Measurements from ENCODE around the gene ZC2HC1C.
"Not testable (repeated sequence)": the region's sequence is repeated elsewhere in the genome, so short reads cannot be mapped to it uniquely, and the experiment has no call there.

ZC2HC1C gene

DNA sequence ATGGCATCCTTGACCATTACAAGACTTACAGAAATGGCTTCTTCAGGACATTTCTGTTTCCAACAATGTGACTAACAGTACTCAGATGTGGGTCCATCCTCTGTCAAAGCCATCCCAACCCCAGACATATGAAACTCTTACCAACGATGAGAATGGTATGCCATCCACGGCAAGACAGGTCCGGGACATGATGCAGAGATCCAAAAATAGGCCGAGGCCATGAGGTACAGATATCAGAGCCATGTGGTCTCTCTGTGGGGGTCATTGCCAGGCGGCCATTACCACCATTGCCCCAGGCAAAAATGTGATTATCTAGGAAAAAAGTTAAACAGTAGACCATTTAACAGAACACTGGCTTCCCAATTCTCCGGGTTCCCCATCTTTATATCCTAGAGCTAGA lies 27.5 kb downstream of the ZC2HC1C start:
- DNase-seq, result no peak

DNA sequence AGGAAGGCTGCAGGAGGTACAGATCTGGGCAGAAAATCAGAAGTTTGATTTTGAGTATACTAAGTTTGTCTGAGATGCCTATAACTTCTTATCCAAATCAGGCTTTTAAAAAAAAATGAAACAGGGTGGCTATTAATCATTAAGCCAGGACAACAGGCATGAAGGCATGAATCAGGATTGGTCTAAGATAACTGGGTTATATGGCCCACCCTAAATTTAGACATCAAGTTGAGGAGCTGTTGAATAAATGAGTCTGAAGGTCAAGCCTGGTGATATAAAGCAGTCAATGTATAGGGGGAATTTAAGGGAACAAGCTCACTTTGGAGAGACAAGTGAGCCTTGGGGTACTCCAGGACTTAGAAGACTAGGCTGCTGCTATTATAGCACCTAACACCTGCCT lies 28.8 kb downstream of the ZC2HC1C start:
- no peak for DNase-seq

DNA sequence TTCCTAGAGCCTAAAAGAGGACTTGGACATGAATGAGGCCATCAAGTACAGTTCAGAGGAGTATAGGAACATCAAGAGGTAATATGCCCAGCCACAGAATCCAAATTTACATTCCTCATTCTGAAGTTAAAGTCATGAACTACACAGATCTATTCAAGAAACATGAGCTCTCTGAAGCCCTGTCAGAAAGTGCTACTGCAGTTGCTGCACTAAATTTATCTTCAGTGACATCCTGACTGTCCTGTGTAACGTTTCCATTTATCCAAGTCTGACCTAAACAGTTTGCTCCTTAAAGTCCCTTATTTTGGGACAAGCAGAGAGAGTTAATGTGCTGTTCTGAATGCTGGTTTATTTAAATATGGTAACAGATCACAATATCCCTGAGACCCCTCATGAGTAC lies 29.2 kb downstream of the ZC2HC1C start:
- DNase-seq, result no peak

DNA sequence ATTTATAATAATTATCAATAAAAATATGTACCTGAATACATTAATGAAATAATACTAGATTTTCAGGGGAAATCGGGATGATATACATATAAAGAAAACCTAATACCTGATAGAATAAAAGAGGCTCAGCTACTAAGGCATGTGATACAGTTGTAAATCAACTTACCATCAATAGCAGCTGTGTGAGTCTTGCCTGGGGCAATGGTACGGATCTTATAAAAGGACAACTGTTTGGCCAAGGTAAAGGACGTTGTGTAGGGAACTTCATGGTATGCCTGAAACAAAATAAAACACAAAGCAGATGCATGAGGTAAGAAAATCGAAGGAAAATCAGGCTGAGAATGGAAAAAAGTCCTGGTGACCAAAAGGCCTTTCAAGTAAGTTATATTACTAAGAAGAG lies 32.0 kb downstream of the ZC2HC1C start:
- DNase-seq, result no peak

DNA sequence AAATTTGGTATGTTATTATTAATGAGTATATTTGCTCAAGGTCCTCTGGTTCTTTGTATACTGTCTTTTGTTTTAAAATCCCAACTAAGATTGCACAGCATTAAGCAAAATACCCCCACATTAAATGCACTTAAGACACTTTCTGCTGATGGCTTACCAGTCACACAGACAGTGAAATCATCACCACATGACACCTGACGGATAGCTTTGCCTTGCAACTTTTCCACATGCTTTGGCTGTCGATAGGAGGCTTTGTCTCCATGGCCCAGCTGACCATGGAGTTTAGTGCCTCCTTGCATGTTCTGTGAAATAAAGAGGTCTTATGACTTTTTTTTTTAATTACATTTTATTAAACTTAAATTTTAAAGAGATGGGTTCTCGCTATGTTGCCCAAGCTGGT lies 37.7 kb downstream of the ZC2HC1C start:
- DNase-seq, result no peak

DNA sequence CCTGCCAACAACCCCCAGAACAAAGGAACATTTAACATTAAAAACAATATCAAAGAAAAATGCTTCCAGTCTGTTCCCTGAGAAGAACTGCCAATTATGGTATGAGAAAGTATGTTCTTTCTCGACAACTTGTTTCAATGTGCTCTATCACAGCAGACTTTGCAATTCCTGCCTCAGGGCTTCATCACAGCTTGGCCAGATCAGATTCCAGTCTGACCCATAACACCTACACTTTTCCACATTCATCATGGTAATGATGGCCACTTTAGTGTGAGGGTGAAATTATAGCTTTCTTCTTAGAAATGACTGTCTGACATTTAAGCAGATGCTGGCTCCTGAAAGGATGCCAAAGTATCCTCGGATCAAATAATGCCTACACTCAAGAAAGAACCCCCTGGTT lies 40.4 kb downstream of the ZC2HC1C start:
- DNase-seq, result no peak

DNA sequence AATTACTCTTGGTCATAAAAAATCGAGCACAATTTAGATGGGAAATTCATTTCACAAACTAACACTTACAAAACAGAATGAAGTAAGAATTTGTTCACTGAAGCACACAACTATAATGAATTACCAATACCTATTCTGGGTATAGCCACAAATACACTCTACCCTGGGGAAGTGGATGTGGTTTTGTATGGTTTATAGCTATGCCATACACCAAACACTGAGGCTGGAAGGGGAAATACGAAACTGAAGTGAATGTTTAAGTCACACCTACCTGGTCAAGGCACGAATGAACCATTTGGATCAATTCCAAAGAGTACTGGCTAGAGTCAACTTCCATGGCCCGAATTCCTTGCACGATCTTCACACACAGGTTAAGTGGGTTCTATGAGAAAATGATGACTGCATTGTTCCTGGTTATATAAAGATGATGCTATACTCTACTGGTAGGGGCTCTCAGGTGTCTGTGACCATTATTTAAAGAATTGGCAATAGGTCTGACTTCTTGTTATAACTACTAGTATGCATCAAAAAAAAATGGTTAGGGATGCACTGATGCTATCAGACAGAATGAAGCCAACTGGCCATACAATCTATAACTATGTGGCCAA lies 44.6 kb downstream of the ZC2HC1C start:
- DNase-seq, result no peak

DNA sequence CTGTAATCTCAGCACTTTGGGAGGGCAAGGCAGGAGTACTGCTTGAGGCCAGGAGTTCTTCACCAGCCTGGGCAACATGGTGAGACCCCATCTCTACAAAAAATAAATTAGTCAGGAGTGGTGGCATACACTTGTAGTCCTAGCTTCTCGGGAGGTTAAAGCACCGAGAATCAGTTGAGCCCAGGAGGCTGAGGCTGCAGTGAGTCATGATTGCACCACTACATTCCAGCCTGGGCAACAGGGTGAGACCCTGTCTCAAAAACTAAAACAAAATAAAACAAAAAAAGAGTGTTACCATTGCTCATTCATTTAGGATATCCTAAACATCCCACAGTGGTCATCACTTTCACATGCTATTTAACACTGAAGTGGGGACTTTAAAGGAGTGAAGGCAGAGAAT lies 49.6 kb downstream of the ZC2HC1C start:
- no peak for DNase-seq

DNA sequence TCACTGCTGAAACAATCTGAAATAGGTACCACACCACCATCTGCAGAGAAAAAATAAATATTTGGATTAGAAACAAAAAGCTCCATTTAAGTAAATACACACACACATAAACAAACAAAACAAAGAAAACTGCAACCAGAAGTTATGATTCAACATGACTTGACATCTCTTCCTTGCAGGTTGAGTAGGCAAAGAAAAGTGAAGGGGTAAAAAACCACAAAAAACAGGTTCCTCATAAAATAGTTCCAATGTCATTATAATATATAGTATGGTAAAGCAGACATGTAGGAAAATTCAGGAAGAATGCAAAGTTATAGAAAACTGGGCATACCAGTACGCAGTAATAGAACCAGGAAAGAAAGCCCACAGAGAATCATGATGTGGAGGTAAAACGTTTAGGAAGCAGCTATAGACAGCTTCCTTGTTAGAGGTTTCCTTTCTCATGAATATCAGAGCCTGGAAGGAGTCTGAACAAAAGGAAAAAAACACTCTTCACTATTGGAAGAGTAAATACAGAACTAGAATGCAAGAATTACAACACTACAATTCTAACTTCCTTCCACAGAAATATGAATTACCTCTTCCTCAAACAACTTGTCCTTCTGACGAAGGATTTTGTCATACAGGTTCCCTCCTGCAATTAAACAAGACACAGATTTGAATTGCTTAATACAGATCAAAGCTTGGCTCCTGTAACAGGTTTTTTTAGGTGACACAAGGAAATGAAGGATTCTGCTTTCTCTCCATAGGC lies 51.3 kb downstream of the ZC2HC1C start:
- DNase-seq, result no peak

DNA sequence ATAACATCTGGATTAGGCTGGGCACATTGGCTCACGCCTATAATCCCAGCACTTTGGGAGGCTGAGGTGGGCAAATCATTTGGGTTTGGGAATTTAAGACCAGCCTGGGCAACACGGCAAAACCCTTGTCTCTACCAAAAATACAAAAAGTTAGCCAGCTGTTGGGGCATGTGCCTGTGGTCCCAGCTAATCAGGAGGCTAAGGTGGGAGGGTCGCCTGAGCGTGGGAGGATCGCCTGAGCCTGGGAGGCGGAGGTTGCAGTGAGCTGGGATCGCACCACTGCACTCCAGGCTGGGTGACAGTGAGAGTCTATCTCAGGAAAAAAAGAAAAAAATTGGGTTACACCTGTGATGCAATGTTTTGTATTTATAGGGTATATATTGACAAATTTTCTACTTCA lies 52.1 kb downstream of the ZC2HC1C start:
- no peak for DNase-seq

DNA sequence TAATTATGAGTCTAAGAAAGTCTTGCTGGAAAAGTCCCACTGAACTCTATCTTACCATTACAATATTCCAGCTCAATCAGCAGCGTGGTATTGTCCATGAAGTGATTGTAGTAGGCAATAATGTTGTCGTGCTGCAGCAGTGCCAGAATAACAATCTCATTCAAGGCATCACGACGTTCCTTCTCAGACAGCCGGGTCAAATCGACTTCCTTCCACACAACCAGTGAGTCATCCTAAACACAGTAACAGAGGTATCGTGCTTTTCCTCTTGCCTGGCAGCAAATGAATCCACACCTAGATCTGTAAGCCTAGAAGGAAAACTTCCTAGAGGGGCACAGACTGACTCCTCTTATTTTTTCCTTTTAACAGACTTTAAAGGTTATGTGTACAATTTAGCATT lies 54.5 kb downstream of the ZC2HC1C start:
- DNase-seq, result no peak

DNA sequence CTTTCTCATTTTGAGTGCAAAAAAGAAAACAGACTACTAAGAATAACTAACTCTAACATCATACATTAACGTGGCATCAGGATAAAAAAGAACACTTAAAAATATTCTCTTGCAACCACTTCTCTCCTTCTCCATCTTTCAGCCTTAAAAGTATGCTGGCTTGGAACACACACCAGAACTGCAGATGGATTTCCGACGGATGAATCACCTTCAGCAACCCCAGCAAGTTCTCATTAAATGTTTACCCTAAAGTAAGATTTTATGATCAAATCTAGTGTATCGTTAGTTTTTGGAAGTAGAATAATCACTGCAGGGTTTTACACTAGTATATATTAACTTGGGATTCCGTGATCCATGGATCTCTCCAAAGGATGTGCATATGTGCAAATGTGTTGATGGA lies 56.2 kb downstream of the ZC2HC1C start:
- no peak for DNase-seq

DNA sequence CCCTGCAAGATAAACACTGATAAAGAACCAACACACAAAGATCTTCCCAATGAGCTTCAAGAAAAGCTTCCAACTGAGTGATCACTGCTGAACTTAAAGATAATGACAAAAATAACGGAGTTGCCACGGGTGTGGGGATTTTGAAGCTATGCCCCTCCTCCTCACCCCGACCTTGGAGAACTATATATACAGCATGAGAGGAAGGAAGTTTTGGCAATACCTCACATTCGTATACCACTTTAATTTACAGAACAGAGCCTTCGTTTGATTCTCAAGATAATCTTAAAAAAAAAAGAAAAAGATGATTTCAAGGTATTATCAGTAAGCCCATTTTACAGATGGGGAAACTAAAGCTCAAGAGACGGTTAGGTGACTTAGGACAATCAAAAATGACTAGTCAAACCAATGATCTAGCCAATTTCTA lies 56.7 kb downstream of the ZC2HC1C start:
- no peak for DNase-seq

DNA sequence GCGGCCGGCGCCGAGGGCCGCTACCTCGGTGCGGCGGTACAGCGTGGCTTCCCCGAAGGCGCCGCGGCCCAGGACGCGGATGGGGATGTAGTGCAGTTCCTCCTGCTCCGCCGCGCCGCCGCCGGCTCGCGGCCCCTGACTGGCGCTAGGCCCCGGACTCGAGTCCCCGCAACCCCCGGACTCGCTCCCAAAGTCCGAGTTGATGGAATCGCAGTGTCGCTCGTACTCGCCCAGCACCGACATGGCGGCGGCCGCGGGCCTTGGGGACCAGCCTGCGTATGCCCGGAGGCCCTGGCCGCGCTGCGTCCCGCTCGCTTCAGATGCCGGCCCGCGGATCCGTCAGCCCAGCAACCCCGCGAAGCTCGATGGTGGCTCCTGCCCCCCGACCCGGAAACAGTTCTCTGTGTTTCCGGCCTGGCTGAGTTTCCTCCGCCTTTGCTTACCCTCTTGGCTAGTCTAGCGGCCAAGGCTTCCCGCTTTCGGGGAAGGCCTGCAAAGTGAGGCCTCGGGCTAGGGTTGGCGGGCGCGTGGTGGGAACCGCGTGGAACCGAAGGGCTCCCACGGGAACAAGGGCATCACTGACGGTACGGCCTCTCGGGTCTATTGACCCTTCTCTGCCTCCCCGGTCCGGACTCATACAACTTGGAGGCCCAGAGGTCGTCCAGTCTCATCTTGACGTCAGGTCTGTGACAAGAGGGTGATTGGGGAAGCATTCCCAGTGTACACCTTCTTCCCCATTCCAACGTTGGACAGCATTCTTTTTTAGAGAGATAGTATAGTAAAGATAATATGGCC lies 57.4 kb downstream of the ZC2HC1C start, which contains the start of gene NEK9:
NEK9 (minus strand) TSS at position 370 of the 795 bp plus-strand sequence; CDS start at position 243, 127 bp downstream.
- DNase-seq, result peak; percentile 76

DNA sequence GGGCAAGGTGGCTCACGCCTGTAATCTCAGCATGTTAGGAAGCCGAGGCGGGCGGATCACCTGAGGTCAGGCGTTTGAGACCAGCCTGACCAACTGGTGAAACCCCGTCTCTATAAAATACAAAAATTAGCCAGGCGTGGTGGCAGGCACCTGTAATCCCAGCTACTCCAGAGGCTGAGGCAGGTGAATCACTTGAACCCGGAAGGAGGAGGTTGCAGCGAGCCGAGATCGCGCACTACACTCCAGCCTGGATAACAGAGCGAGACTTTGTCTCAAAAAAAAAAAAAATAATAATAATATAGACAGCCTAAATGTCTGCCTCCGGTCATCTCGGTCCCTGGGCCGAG lies 58.0 kb downstream of the ZC2HC1C start:
- DNase-seq, result not testable (repeated sequence)

DNA sequence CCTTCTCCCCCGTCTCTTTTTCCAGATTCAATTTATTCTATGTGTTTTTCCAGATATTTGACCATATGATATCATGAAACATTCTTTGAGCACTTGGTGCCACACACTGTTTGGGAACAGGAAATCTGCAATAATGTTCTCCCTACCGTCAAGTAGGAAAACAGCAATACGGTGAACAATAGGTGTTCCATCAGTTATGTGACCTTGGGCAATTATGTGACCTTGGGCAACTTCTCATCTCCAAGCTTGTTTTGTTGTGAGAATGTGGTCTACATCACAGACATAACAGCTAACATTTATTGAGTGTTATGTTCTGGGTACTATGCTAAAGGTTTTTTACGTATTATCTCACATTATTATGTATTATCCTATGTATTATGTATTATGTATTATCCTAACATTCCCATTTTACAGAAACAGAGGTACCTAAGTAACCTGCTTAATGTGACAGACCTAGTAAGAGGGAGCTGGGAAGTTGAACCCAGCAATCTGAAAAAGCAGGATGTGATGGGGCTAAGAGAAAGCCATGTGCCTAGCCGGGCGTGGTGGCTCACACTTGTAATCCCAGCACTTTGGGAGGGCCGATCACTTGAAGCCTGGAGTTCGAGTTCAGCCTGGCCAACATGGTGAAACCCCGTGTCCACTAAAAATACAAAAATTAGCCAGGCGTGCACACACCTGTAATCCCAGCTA lies 58.6 kb downstream of the ZC2HC1C start:
- DNase-seq, result no peak

DNA sequence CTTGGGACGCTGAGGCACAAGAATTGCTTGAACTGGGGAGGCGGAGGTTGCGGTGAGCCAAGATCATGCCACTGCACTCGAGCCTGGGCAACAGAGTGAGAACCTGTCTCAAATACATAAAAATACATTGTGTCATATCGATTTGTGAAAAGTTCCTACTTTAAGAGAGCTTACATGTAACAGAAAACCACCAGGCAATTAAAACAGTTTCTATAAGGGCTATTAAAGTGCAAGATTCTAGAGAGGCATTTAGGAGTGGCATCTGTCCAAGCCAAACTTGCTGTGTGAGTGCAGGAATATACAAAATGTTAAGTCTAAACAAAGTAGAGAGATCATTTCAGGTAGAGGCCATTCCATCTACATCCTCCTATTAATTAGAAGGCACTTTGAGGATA lies 59.2 kb downstream of the ZC2HC1C start:
- DNase-seq, result no peak
